OCI-M2 (cell line): ENCODE results near the gene ADAMTS1.
"Not testable (repeated sequence)": the region's sequence is repeated elsewhere in the genome, so short reads cannot be mapped to it uniquely, and the experiment has no call there.

Experiments used
- DNase-seq: peaks from one replicate; lab custom pipeline; 2025; ENCODE audit not compliant: unreplicated experiment; lab: John Stamatoyannopoulos, UW

ADAMTS1 gene

GRCh38 chr21:26845066-26845758 lies at the start of gene ADAMTS1:
Gene ADAMTS1 (minus strand): TSS chr21:26845409. CDS start chr21:26844954, 455 bp downstream.
- DNase-seq: no peak

- DNase-seq: no peak
Observed at GRCh38 chr21:26892151-26892550, 46.9 kb upstream of the ADAMTS1 start.

GRCh38 chr21:26888931-26889330 lies 43.7 kb upstream of the ADAMTS1 start:
- no peak for DNase-seq

GRCh38 chr21:26888256-26888655 lies 43.0 kb upstream of the ADAMTS1 start:
- no peak for DNase-seq

- no peak for DNase-seq
Observed at GRCh38 chr21:26887251-26887650, 42.0 kb upstream of the ADAMTS1 start.

- DNase-seq: no peak
Observed at GRCh38 chr21:26884436-26884835, 39.2 kb upstream of the ADAMTS1 start.

- DNase-seq: no peak
Observed at GRCh38 chr21:26883768-26884167, 38.6 kb upstream of the ADAMTS1 start.

GRCh38 chr21:26881504-26882228 lies 36.5 kb upstream of the ADAMTS1 start:
- no peak for DNase-seq

GRCh38 chr21:26877018-26877417 lies 31.8 kb upstream of the ADAMTS1 start:
- DNase-seq: no peak

GRCh38 chr21:26874347-26874746 lies 29.1 kb upstream of the ADAMTS1 start:
- no peak for DNase-seq

GRCh38 chr21:26865857-26866256 lies 20.6 kb upstream of the ADAMTS1 start:
- DNase-seq: no peak

- DNase-seq: not testable (repeated sequence)
Observed at GRCh38 chr21:26856871-26857350, 11.7 kb upstream of the ADAMTS1 start.

- not testable (repeated sequence) for DNase-seq
Observed at GRCh38 chr21:26854695-26855094, 9.5 kb upstream of the ADAMTS1 start.

GRCh38 chr21:26852423-26852822 lies 7.2 kb upstream of the ADAMTS1 start:
- DNase-seq: no peak

GRCh38 chr21:26851109-26851944 lies 6.1 kb upstream of the ADAMTS1 start:
- no peak for DNase-seq

- DNase-seq: no peak
Observed at GRCh38 chr21:26850116-26850643, 5.0 kb upstream of the ADAMTS1 start.

GRCh38 chr21:26849428-26850115 lies 4.4 kb upstream of the ADAMTS1 start:
- no peak for DNase-seq

- no peak for DNase-seq
Observed at GRCh38 chr21:26847921-26848320, 2.7 kb upstream of the ADAMTS1 start.

- DNase-seq: no peak
Observed at GRCh38 chr21:26847002-26847401, 1.8 kb upstream of the ADAMTS1 start.

GRCh38 chr21:26846036-26846931 lies 1.1 kb upstream of the ADAMTS1 start:
- no peak for DNase-seq
